GM06990 (cell line): ENCODE measurements around the gene NRXN2.

Experiments
- DNase-seq: peaks from one replicate; pipeline ENCODE4 v3.0.0-alpha.2; 2011; ENCODE audit not compliant: insufficient read length; ENCODE audit errors: extremely low read depth
- H3K27me3 ChIP-seq: replicated peaks from 2 replicates; pipeline ENCODE4 v1.6.0; 2011; ENCODE audit warnings: low read length; ENCODE audit not compliant: control insufficient read depth, insufficient read depth
- H3K36me3 ChIP-seq: 2 replicates; pipeline ENCODE4 v1.5.1; 2011; ENCODE audit warnings: low read length; ENCODE audit not compliant: control insufficient read depth, insufficient read depth
- H3K4me3 ChIP-seq: replicated peaks from 2 replicates; pipeline ENCODE4 v1.5.1; 2011; ENCODE audit warnings: low read depth, mild to moderate bottlenecking, control low read depth, low read length
- CTCF ChIP-seq: IDR thresholded peaks from 2 replicates; pipeline ENCODE4 v1.5.1; 2011; ENCODE audit warnings: low read length, control low read depth, mild to moderate bottlenecking, inconsistent platforms; ENCODE audit not compliant: insufficient read depth, poor library complexity, severe bottlenecking

The NRXN2 gene

GRCh38 chr11:64736654-64737053 lies 13.7 kb upstream of the NRXN2 start:
- Histone ChIP-seq H3K27me3 (no peaks in the 10 kb centered on the region), H3K4me3 (no peak overlapping the region), H3K36me3 (no peaks in the 10 kb centered on the region)
- TF ChIP-seq CTCF = no peak
- no peak for DNase-seq

GRCh38 chr11:64735725-64736259 lies 12.8 kb upstream of the NRXN2 start:
- H3K27me3 ChIP-seq = no peaks in the 10 kb centered on the region
- TF ChIP-seq CTCF = no peak
- DNase-seq = no peak
- no peak overlapping the region for H3K4me3 ChIP-seq
- no peaks in the 10 kb centered on the region for H3K36me3 ChIP-seq

GRCh38 chr11:64734811-64735724 lies 12.1 kb upstream of the NRXN2 start:
- Histone ChIP-seq H3K36me3 (no peaks in the 10 kb centered on the region), H3K4me3 (no peak overlapping the region), H3K27me3 (no peaks in the 10 kb centered on the region)
- TF ChIP-seq CTCF = no peak
- DNase-seq = no peak

GRCh38 chr11:64731601-64732000 lies 8.6 kb upstream of the NRXN2 start:
- no peak for TF ChIP-seq CTCF
- Histone ChIP-seq H3K4me3 (no peak overlapping the region), H3K27me3 (no peaks in the 10 kb centered on the region), H3K36me3 (no peaks in the 10 kb centered on the region)
- no peak for DNase-seq

- no peak for TF ChIP-seq CTCF
- no peaks in the 10 kb centered on the region; the same call in none of the 2 replicates for H3K27me3 ChIP-seq
- no peak overlapping the region for H3K4me3 ChIP-seq
- H3K36me3 ChIP-seq = no peaks in the 10 kb centered on the region
- DNase-seq = peak; percentile 24
Observed at GRCh38 chr11:64729851-64730382, 6.9 kb upstream of the NRXN2 start.
